HCEC 1CT (cell line): ENCODE measurements around the gene RCC2.
"Not testable (repeated sequence)": the region's sequence is repeated elsewhere in the genome, so short reads cannot be mapped to it uniquely, and the experiment has no call there.

Source experiments
- DNase-seq: peaks from one replicate; pipeline ENCODE4 v3.0.0-alpha.2; 2017

Gene RCC2

GRCh38 chr1:17439250-17440073 lies at the start of gene RCC2:
Gene RCC2, minus strand, starts transcription at chr1:17439677. Its CDS starts 1,163 bp downstream, at chr1:17438514.
- peak; percentile 77 for DNase-seq

DNA sequence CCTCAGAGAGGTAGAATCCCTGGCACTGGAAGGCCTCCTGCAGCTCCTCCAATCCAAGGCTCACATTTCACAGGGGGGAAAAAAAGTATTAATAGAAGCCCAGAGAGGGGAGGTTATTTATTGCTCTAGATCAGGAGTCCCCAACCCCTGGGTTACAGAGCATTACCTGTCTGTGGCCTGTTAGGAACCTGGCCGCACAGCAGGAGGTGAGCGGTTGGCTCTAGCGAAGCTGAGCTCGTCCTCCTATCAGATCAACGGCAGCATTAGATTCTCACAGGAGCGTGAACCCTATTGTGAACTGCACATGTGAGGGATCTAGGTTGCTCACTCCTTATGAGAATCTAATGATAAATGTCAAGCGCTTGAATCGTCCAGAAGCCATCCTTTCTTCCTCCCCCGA lies 46.8 kb upstream of the RCC2 start:
- no peak for DNase-seq

DNA sequence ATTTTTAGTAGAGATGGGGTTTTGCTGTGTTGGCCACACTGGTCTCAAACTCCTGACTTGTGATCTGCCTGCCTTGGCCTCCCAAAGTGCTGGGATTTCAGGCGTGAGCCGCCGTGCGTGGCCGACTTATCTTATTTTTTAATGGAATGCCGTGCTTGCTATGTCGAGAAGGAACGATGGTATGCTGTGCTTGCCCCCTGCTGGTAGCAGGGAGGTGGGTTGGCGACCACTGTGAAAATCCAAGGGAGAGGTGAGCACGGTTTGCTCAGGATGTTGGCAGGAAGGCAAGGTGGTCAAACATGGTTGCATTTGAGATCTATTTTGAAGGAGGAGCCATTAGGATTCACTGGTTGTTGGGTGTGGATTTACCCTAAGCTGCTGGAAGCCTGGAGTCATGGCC lies 45.8 kb upstream of the RCC2 start:
- no peak for DNase-seq

- DNase-seq: not testable (repeated sequence)
These were observed 42.5 kb upstream of the RCC2 start for GRCh38 chr1:17481981-17482380.

DNA sequence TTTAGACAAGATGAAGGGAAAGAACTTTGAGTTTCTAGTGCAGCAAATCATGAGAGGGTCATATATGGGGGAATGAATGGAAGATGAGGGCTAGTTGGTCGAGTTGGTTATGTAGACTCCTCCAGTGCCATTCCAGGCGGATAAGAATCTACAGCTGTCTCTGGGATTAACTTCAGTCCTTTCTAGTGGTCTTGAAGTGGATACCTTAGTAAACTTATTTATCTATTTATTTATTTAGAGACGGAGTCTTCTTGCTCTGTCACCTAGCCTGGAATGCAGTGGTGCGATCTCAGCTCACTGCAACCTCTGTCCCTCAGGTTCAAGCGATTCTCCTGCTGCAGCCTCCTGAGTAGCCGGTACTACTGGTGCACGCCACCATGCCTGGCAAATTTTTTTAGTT lies 41.4 kb upstream of the RCC2 start:
- DNase-seq: no peak

GRCh38 chr1:17475752-17476151 lies 36.3 kb upstream of the RCC2 start:
- DNase-seq: peak; percentile 18

DNA sequence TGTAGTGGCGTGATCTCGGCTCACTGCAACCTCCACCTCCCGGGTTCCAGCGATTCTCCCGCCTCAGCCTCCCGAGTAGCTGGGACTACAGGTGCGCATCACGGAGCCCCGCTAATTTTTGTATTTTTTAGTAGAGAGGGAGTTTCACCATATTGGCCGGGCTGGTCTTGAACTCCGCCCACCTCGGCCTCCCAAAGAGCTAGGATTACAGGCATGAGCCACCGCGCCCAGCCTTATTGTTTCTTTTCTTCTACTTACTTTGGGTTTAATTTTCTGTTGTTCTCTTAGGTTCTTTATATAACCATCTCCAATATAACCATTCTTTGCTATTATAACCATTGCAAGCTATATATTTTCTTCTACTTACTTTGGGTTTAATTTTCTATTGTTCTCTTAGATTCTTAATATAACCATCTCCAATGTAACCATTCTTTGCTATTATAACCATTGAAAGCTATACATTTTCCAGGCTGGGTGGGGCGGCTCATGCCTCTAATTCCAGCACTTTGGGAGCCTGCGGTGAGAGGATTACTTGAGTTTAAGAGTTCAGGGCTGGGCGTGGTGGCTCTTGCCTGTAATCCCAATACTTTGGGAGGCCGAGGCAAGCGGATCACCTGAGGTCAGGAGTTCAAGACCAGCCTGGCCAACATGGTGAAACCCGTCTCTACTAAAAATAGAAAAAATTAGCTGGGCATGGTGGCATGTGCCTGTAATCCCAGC lies 35.5 kb upstream of the RCC2 start:
- DNase-seq: not testable (repeated sequence)

GRCh38 chr1:17472814-17473213 lies 33.3 kb upstream of the RCC2 start:
- no peak for DNase-seq

DNA sequence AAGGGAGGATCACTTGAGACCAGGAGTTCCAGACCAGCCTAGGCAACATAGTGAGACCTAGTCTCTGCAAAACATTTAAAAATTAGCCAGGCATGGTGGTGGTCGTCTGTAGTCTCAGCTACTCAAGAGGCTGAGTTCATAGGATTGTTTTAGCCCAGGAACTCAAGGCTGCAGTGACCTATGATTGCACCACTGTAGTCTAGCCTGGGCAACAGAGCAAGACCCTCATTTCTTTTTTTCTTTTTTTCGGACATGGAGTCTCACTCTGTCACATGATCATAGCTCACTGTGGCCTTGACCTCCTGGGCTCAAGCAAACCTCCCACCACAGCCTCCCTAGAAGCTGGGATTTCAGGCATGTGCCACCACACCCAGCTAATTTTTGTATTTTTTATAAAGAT lies 31.9 kb upstream of the RCC2 start:
- no peak for DNase-seq

DNA sequence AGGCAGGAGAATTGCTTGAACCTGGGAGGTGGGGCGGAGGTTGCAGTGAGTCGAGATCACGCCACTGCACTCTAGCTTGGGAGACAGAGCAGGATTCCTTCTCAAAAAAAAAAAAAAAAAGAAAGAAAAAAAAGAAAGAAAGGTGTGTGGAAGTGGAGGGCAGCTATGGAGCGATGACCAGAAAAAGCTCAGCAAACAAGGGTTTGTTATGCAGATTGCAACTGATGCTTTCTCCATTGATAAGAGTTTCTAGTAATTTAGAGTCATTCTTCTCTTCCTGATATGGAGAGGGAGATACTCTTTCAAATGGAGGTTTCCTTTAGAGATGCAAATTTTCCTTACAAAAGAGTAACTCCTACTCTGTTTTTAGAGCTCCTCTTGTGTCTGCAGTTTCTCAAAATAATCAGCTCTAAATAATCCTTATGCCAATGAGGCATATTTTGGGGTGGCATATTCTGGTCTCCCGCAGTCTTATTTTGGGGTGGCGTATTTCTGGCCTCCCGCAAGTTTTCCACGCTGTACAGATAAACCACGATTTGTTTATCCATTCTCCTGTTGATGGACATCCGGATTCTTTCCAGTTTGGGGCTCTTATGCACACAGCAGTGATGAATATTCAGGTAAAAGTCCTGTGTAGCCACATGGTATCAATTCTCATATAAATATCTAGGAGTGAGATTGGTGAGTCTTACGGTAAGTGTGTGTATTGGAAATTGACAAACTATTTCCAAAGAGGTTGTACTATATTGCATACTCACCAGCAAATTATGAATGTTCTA lies 30.7 kb upstream of the RCC2 start:
- no peak for DNase-seq

GRCh38 chr1:17468357-17469265 lies 29.1 kb upstream of the RCC2 start:
- DNase-seq: not testable (repeated sequence)

DNA sequence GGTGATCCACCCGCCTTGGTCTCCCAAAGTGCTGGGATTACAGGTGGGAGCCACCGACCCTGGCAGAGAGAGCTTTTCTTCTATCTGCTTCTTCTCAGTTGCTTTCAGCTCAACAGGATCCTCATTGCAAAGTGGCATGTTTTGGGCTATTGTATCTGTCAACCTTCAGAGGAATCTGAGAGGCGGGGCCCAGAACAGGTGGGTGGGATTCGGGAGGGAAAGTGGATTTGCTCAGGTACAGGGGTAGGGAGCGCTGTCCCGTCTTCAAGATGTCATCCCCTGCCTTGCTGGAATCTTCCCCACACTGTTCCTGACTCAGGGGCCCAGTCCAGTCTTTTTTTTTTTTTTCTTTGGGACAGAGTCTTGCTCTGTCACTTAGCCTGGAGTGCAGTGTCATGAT lies 26.9 kb upstream of the RCC2 start:
- no peak for DNase-seq

DNA sequence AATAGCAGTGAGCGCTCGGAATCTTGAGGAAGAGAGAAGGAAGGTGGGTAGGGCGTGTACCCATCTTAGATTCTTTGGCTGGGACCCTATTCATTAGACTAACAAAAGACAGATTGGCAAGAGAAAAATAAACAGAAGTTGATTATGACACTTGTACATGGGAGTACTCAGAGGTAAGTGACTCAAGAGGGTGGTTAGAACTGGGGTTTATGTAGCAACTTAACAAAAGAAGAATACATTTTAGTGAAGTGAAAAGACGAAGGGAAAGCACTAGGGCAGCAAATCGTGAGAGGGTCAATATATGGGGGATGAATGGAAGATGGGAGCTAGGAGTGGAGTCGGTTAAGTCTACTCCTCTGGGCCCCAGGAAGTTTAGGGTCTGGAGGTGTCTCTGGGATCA lies 25.8 kb upstream of the RCC2 start:
- DNase-seq: no peak

- DNase-seq: no peak
These were observed 24.5 kb upstream of the RCC2 start for GRCh38 chr1:17463991-17464390.

GRCh38 chr1:17462669-17463068 lies 23.2 kb upstream of the RCC2 start:
- DNase-seq: no peak

- no peak for DNase-seq
These were observed 20.7 kb upstream of the RCC2 start for GRCh38 chr1:17460219-17460618.

DNA sequence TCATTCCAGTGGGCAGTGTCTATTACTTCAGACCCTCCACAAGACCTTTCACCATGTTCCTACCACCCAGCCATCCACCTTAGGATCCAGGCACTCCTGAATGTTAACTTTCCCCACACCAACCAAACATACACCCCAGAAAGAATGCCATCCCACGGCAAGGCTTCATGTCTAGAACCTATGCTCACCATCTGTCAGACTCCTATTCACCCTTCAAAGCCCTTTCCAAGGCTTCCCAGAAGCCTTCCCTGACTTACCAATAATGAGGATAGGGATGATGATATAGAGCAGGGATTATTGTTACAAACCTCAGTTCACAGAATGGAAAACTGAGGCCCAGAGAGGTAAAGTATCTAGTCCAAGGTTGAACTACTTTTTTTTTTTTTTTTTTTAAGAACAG lies 19.3 kb upstream of the RCC2 start:
- no peak for DNase-seq

DNA sequence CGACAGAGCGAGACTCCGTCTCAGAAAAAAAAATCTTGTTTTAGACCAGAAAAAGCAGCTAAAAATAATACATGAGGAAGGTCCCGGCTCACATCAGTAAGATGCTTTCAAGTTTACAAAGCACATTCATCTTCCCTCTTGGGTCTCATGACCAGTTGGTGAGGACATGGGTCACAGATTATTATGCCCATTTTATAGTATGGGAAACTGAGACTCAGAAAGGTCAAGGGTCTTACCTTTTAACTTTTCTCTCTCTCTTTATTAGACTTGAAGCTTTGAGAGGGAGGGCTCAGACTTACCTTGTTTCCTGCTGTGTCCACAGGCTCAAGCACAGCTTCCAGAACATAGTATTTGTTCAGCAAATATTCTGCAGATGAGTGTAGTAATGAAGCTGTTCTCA lies 13.2 kb upstream of the RCC2 start:
- no peak for DNase-seq

DNA sequence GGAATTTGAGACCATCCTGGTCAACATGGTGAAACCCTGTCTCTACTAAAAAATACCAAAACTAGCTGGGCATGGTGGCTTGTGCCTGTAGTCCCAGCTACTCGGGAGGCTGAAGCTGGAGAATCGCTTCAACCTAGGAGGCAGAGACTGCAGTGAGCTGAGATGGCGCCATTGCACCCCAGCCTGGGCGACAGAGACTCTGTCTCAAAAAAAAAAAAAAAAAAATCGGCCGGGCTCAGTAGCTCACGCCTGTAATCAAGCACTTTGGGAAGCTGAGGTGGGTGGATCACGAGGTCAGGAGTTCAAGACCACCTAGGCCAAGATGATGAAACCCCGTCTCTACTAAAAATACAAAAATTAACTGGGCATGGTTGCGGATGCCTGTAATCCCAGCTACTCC lies 12.7 kb upstream of the RCC2 start:
- DNase-seq: not testable (repeated sequence)

DNA sequence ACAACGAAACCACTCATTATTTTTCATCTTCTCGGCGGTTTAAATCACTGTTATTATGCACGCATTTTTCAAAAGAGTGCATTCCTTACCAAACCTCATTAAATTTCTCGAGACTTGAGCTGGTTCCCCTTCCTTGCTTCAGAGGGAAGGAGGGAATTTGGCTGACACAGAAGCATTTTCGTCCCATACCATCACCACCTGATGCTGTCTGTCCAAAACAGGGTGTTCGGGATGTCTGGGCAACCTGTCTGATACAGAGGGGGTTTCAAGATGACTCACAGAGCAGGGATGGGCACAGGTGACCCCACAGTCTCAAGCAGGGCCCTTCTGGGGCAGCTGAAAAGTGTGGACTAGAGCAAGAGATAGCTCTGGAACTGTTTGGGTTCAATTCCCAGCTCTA lies 12.3 kb upstream of the RCC2 start:
- no peak for DNase-seq

DNA sequence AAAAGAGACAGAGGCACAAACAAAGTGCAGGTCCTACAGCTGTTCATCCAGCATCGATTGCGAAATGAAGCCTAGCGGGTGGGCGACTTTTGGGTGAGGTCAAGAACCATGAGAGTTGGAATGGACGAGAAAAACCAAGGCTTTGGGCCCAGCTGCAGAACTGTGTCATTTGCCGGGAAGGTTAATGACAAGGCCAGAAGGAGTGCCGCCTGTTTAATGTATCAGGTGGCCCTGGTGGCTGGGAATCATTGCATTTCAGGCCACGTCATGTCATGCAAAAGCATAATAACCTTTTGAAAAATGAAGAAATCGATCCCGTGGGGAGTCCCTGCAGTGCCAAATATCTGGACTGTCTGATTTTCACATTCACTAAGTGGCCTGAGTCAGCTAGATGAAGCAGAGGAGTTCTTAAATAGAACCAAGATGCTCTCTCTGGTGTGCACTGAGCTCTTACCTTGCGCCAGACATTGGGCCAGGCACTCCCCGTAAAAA lies 8.1 kb upstream of the RCC2 start:
- no peak for DNase-seq

DNA sequence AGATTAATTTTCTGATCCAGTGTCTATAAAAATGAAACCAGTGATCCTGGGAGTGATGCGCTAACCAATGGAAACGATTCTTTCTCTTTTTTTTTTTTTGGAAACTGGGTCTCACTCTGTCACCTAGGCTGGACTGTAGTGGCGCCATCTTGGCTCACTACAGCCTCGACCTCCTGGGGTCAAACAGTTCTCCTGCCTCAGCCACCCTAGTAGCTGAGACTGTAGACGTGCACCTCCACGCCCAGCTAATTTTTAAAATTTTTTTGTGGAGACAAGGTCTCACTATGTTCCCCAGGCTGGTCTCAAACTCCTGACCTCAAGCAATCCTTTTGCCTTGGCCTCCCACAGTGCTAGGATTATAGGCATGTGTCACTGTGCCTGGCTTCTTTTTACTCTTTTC lies 3.4 kb upstream of the RCC2 start:
- no peak for DNase-seq
